GM18907 (cell line): ENCODE data around the gene RUVBL1.

Source experiments
- ATAC-seq: cut with Tn5 transposase; IDR thresholded peaks from one replicate; pipeline ENCODE4 v1.9.1; 2021; ENCODE audit warnings: mild to moderate bottlenecking, moderate library complexity; ENCODE audit not compliant: unreplicated experiment

Gene RUVBL1

DNA sequence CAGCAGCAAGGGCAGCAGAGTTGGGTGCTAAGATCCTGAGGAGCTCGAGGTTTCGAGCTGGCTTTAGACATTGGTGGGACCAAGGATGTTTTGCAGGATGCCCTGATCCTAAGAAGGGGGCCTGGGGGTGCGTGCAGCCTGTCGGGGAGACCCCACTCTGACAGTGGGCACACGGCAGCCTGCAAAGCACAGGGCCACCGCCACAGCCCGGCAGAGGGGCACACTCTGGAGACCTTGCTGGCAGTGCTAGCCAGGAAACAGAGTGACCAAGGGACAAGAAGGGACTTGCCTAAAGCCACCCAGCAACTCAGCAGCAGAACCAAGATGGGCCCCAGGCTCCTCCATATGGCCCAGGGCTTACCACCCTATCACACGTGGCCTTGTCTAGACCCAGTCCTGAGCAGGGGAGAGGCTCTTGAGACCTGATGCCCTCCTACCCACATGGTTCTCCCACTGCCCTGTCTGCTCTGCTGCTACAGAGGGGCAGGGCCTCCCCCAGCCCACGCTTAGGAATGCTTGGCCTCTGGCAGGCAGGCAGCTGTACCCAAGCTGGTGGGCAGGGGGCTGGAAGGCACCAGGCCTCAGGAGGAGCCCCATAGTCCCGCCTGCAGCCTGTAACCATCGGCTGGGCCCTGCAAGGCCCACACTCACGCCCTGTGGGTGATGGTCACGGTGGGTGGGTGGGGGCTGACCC, 52.6 kb downstream of the RUVBL1 start:
- no peak for ATAC-seq

DNA sequence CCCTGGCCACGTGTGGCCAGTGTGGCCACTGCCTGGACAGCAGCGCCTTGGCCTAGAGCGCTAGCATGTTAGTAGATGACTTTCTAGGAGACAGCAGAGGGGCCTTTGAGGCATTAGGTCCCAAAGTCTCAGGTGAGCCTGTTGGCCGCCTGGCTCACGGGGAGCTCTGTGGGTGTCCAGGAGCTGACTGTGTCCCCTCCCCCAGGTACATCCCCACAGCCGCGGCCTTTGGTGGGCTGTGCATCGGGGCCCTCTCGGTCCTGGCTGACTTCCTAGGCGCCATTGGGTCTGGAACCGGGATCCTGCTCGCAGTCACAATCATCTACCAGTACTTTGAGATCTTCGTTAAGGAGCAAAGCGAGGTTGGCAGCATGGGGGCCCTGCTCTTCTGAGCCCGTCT, 54.3 kb downstream of the RUVBL1 start:
- no peak for ATAC-seq

- no peak for ATAC-seq
Observed at GRCh38 chr3:128068156-128068620, 55.4 kb downstream of the RUVBL1 start.

DNA sequence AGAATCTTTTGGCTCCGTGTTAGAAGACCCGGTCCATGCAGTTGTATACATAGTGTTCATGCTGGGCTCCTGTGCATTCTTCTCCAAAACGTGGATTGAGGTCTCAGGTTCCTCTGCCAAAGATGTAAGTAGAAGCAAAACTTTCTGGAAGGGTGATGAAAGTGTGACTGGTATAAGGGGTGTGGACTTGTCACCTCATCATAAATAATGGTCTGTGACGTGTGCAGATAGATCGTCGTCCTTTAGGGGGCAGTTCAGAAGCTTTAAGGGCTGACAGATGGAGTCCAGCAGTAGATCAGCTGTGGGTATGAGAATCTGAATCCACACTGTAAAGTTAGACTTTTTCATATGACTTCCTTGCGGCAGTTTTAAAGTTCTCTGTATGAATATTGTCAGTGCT, 56.1 kb downstream of the RUVBL1 start:
- ATAC-seq: no peak

DNA sequence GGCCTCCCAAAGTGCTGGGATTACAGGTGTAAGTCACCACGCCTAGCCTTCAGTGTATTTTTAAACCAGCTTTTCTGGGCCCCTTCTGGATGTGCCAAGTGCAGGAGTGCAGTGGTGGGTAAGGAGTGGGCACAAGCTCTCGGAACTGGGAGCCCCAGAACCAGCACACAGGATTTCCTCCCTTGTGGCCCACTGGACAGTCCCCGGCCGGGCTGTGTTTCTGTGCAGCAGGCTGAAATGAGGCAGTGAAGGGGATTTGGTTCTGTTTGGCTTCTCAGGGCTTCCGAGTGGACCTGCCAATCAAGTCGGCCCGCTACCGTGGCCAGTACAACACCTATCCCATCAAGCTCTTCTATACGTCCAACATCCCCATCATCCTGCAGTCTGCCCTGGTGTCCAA, 56.9 kb downstream of the RUVBL1 start:
- no peak for ATAC-seq

GRCh38 chr3:128066114-128066513, 57.5 kb downstream of the RUVBL1 start:
- no peak for ATAC-seq

GRCh38 chr3:128064962-128065361, 58.6 kb downstream of the RUVBL1 start:
- no peak for ATAC-seq

DNA sequence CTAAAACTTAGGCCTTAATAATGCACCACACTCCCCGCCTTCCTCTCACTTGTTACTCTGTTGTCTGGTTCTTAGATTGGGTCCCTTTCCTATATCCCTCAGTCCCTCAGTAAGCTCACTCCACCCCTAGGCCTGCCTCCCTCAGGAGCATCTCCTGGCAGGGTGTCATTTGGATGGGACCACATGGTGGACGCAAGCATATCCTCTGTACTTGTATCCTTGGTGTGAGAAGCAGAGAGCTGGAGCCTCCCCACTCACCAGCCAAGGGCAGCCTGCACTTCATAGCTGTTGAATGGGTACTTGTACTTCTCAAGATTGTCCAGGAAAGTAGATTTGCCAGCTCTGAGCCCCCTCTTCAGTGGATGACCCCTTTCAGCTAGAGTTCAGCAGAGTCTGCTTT, 59.7 kb downstream of the RUVBL1 start:
- ATAC-seq: no peak

DNA sequence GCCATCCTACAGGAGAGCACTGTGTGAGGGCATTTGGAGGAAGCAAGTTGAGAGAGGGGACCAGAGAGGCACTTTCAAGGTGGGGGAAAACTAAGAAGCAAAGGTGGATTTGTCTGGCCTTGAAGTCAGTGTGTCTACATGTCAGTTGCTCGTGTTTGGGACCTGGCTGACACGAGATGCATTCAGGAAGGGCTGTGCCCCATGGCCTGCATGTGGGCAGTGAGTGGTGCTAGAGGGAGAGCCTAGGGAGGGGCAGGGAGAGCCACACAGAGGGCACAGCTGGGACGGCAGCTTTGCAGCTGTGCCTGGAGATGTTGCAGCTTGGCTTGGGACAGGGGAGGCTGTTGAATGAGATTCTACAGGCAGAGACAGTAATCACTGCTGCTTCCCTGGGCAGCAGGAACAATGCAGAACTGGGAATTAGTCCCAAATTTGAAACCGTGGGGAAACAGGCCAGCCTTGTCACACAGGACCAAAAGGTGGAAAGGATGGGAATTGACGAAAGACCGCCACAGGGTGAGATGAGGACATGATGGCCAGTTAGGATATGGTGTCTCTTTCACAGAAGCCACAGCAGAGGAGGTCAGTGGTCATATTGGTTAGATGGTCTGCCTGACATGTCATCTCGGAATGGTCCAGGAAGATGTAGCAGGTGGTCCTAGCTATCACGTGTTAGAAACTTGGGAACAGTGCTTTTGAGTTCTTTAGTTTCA, 61.4 kb downstream of the RUVBL1 start:
- no peak for ATAC-seq

- ATAC-seq: no peak
Observed at GRCh38 chr3:128060473-128061381, 62.9 kb downstream of the RUVBL1 start.

DNA sequence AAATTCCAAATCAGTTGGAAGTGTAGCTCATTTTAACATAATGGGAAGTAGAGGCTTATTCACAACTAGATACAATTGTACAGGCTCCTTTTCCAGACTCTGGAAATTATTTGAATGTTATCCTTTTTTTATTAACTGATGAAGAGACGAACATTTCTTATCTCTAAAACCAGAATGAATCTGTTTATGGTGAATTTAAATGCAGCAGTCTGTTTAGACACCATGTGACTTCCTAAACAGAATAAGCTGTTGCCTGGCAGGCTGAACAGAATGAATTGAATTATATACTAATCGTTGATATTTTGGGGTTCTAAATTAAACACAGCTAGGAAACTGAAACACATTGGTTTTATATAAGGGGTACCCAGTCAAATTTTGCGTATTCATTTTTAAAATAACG, 67.4 kb downstream of the RUVBL1 start:
- no peak for ATAC-seq

GRCh38 chr3:128054367-128054766, 69.2 kb downstream of the RUVBL1 start:
- no peak for ATAC-seq

DNA sequence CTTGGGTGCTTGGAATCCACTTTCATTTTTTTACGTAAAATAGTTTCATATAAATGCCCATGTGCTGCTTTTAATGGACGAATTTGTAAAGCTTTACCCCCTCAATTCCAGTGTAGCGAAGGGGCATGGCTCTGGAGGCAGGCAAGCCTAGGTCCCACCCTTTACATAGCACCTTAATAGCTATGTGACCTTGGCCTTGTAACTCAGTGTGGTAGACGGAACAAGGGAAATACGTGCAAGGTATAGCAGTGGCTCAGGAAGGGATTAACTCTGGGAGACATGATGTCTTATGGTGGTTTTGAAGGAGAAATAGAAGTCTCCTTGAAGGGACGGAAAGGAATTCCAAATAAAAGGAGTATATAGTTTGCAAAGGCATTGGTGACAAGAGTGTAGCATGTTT, 70.0 kb downstream of the RUVBL1 start:
- ATAC-seq: no peak

GRCh38 chr3:128052595-128053351, 70.8 kb downstream of the RUVBL1 start:
- no peak for ATAC-seq

DNA sequence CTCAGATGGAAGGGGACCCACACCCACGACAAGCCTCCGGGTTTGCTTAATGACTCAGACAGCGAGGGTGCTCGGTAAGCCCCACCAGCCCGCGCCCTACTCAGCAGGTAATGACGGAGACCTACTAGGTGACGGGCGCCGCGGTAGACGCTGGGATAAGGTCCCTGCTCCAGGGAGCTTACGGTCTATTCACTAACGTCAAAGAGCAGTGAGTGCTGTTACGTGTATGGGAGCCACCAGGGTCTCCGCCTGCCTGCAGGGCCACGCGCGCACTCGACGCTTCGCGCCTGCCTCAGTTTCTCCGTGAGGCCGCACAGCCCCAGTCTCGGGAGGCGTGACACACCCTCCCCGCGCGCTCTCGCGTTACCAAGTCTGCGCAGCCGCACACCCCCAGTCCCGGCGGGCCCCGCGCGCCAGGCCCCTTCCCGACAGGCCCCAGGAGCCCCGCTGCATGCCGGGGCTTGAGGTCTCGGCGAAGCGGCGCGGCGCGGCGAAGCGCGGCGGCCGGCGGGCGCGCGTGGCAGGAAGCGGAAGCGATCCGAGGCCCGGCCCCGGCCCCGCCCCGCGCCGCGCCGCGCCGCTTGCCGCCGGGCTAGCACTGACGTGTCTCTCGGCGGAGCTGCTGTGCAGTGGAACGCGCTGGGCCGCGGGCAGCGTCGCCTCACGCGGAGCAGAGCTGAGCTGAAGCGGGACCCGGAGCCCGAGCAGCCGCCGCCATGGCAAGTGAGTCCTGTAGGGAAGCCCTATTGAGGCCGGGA, 71.6 kb downstream of the RUVBL1 start, which contains the start of gene SEC61A1:
TSS of gene SEC61A1 (plus strand) at position 601 of the 758 bp plus-strand sequence. CDS start at position 717, 116 bp downstream.
- peak; percentile 91 for ATAC-seq

DNA sequence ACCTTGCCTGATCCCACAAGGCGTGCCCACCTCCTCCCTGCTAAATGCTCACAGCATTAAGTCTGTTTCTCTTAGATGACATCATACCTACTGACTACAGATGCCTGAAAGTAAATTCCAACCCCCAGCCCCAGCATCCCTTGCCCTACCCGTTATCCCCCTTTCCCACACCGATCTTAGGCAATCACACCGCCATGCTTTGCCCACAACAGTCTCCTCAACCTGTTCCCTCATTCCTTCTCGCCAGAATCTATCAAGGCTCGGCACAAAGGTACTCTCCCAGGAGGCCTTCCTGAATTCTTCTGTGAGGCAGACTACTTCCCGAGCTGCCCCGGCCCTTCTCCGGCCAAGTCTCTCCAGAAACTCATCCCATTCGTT, 72.2 kb downstream of the RUVBL1 start:
- ATAC-seq: no peak

GRCh38 chr3:128050597-128050996, 73.0 kb downstream of the RUVBL1 start:
- no peak for ATAC-seq

- ATAC-seq: no peak
Observed at GRCh38 chr3:128041344-128041743, 82.3 kb downstream of the RUVBL1 start.

DNA sequence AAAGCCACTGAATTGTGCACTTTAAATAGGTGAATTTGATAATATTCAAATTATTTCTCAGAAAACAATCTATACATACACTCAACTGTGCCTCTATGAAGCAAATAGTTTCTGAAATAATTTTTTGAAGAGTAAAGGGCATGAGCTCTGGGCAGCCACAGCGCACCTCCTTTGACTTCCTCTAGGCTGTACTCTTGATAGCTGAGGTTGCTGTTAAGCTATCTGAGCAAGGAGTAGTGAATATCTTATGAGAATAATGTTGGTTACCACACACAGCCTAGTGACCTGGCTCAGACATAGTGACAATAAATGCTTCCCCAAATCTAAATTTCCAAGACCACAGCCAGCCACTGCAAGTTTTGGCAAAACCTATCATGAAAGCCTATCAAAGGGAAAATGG, 83.0 kb downstream of the RUVBL1 start:
- ATAC-seq: no peak

- no peak for ATAC-seq
Observed at GRCh38 chr3:128040041-128040440, 83.6 kb downstream of the RUVBL1 start.
